H1 (cell line): ENCODE measurements around the gene PARD3. TPM values are rescaled to one million over a fixed set of nuclear protein-coding genes. Genes with fewer than 3 reads are reported as not detected.

Source experiments
- CTCF ChIA-PET: fragments of 300-600 bp; sonication (Branson Sonifier 250); formaldehyde crosslinking; loops from one replicate; lab custom pipeline; 2021; ENCODE audit not compliant: partially characterized antibody; lab: Charles Lee
- POLR2A ChIA-PET: fragments of 300-600 bp; sonication (Branson Sonifier 250); formaldehyde crosslinking; loops from one replicate; lab custom pipeline; 2021; ENCODE audit warnings: inconsistent platforms; ENCODE audit not compliant: partially characterized antibody; lab: Charles Lee
- DNase-seq, 2 experiments: peaks; one replicate each; pipeline versions ENCODE4 v3.0.0 to v3.0.0-alpha.2; 2010 to 2022; ENCODE audit warnings: low spot score in 2 of 2, low read depth in 1 of 2, mixed read lengths in 1 of 2
- FAIRE-seq: peaks from 2 replicates; lab custom pipeline; 2011; peaks lifted over from hg19 to GRCh38; lab: Jason Lieb, UNC
- H2AFZ ChIP-seq: 2 replicates; pipeline ENCODE4 v1.8.1; 2012; ENCODE audit warnings: low read length, inconsistent platforms
- H2AK5ac ChIP-seq: 2 replicates; pipeline ENCODE4 v1.6.1; 2013; ENCODE audit warnings: low read depth, low read length
- H2BK120ac ChIP-seq: replicated peaks from 2 replicates; pipeline ENCODE3; 2013; ENCODE audit warnings: low read depth, low read length, inconsistent platforms
- H2BK12ac ChIP-seq: 2 replicates; pipeline ENCODE4 v1.6.1; 2013; ENCODE audit warnings: low read depth, low read length
- H2BK15ac ChIP-seq: 2 replicates; pipeline ENCODE4 v1.6.1; 2013; ENCODE audit warnings: low read length
- H2BK20ac ChIP-seq: 2 replicates; pipeline ENCODE4 v1.6.1; 2013; ENCODE audit warnings: low read length
- H2BK5ac ChIP-seq: 2 replicates; pipeline ENCODE4 v1.6.1; 2013; ENCODE audit warnings: low read depth, low read length
- H3K14ac ChIP-seq: 2 replicates; pipeline ENCODE4 v1.6.1; 2013; ENCODE audit warnings: inconsistent platforms; ENCODE audit not compliant: insufficient read length
- H3K18ac ChIP-seq: 2 replicates; pipeline ENCODE4 v1.6.1; 2013; ENCODE audit warnings: low read length; ENCODE audit errors: extremely low read depth
- H3K23ac ChIP-seq: 2 replicates; pipeline ENCODE4 v1.6.1; 2013; ENCODE audit warnings: inconsistent platforms; ENCODE audit not compliant: insufficient read length
- H3K23me2 ChIP-seq: 2 replicates; pipeline ENCODE4 v1.6.1; 2013; ENCODE audit warnings: low read depth, low read length
- H3K27ac ChIP-seq: 2 replicates; pipeline ENCODE4 v1.6.1; 2011; ENCODE audit warnings: low read depth, low read length, inconsistent platforms
- H3K27me3 ChIP-seq, 4 experiments: replicated peaks in 1 of 4; 1 replicate in 1 of 4; 2 replicates in 3 of 4; pipeline versions ENCODE4 v1.6.1 to v1.8.1; 2011 to 2013; ENCODE audit warnings: low read length in 3 of 4, mild to moderate bottlenecking in 3 of 4, inconsistent platforms in 2 of 4, mixed read lengths in 2 of 4, moderate library complexity in 1 of 4; ENCODE audit not compliant: control insufficient read depth in 3 of 4, insufficient read depth in 3 of 4; ENCODE audit errors: extremely low read depth in 1 of 4
- H3K36me3 ChIP-seq, 4 experiments: 2 replicates each; pipeline versions ENCODE4 v1.6.1 to v1.8.1; 2011 to 2013; ENCODE audit warnings: mild to moderate bottlenecking in 4 of 4, low read length in 3 of 4, moderate library complexity in 2 of 4, control low read depth in 1 of 4, inconsistent platforms in 1 of 4; ENCODE audit not compliant: insufficient read depth in 4 of 4, control insufficient read depth in 2 of 4
- H3K4ac ChIP-seq: replicated peaks from 2 replicates; pipeline ENCODE3; 2013; ENCODE audit warnings: low read length, low read depth, mixed read lengths, inconsistent platforms; ENCODE audit not compliant: insufficient read length
- H3K4me1 ChIP-seq, 4 experiments: replicated peaks in 1 of 4; 1 replicate in 1 of 4; 2 replicates in 3 of 4; pipeline versions ENCODE4 v1.6.1 to v1.8.1; 2011 to 2013; ENCODE audit warnings: low read length in 3 of 4, inconsistent platforms in 2 of 4, mixed read lengths in 1 of 4; ENCODE audit not compliant: insufficient read depth in 4 of 4, control insufficient read depth in 3 of 4
- H3K4me2 ChIP-seq, 2 experiments: 2 replicates each; pipeline versions ENCODE4 v1.6.1 to v1.8.1; 2011 to 2013; ENCODE audit warnings: low read depth in 2 of 2, low read length in 2 of 2, control low read depth in 1 of 2, inconsistent platforms in 1 of 2, mild to moderate bottlenecking in 1 of 2; ENCODE audit not compliant: insufficient read depth in 1 of 2
- H3K4me3 ChIP-seq, 4 experiments: fragments of 200-600, 300-600 bp in 1 of 4; sonication (generic), shearing (Covaris generic), sonication (Bioruptor Twin) in 1 of 4; 2 replicates each; pipeline versions ENCODE4 v1.5.1 to v1.8.1; 2011 to 2016; ENCODE audit warnings: low read length in 4 of 4, low read depth in 3 of 4, control low read depth in 2 of 4, inconsistent platforms in 2 of 4, mild to moderate bottlenecking in 2 of 4, mixed read lengths in 1 of 4, moderate library complexity in 1 of 4; ENCODE audit not compliant: insufficient read depth in 2 of 4; ENCODE audit errors: extremely low read depth in 1 of 4
- H3K56ac ChIP-seq: replicated peaks from 2 replicates; pipeline ENCODE3; 2013; ENCODE audit warnings: low read depth, mild to moderate bottlenecking, mixed read lengths, low read length, inconsistent platforms; ENCODE audit not compliant: insufficient read length
- H3K79me1 ChIP-seq: 2 replicates; pipeline ENCODE4 v1.6.1; 2013; ENCODE audit warnings: low read depth, low read length, control low read depth
- H3K79me2 ChIP-seq, 2 experiments: 2 replicates each; pipeline versions ENCODE4 v1.6.1 to v1.8.1; 2012 to 2013; ENCODE audit warnings: low read length in 2 of 2, mild to moderate bottlenecking in 2 of 2, inconsistent platforms in 1 of 2; ENCODE audit not compliant: insufficient read depth in 2 of 2, control insufficient read depth in 1 of 2
- H3K9ac ChIP-seq, 4 experiments: replicated peaks in 1 of 4; 1 replicate in 1 of 4; 2 replicates in 3 of 4; pipeline versions ENCODE4 v1.6.1 to v1.8.1; 2011 to 2013; ENCODE audit warnings: low read depth in 3 of 4, low read length in 3 of 4, control low read depth in 2 of 4, mild to moderate bottlenecking in 2 of 4, moderate library complexity in 2 of 4, inconsistent platforms in 1 of 4; ENCODE audit errors: extremely low read depth in 1 of 4
- H3K9me3 ChIP-seq, 2 experiments: 2 replicates each; pipeline versions ENCODE4 v1.6.1 to v1.8.1; 2012 to 2013; ENCODE audit warnings: mild to moderate bottlenecking in 2 of 2, moderate library complexity in 2 of 2, control low read depth in 1 of 2, inconsistent platforms in 1 of 2, low read depth in 1 of 2, low read length in 1 of 2, mixed read lengths in 1 of 2; ENCODE audit not compliant: insufficient read depth in 2 of 2
- H4K20me1 ChIP-seq, 2 experiments: replicated peaks in 1 of 2; 2 replicates each; pipeline versions ENCODE3 to v1.8.1; 2011 to 2013; ENCODE audit warnings: inconsistent platforms in 2 of 2, low read length in 2 of 2, mild to moderate bottlenecking in 1 of 2; ENCODE audit not compliant: insufficient read depth in 2 of 2, control insufficient read depth in 1 of 2
- H4K5ac ChIP-seq: 2 replicates; pipeline ENCODE4 v1.6.1; 2013; ENCODE audit warnings: low read length, low read depth, mixed read lengths, inconsistent platforms; ENCODE audit not compliant: insufficient read length
- H4K8ac ChIP-seq: 2 replicates; pipeline ENCODE4 v1.8.0; 2013; ENCODE audit warnings: mild to moderate bottlenecking, moderate library complexity, low read length, inconsistent platforms; ENCODE audit not compliant: insufficient read depth; ENCODE audit errors: extremely low read depth
- H4K91ac ChIP-seq: replicated peaks from 2 replicates; pipeline ENCODE3; 2013; ENCODE audit warnings: low read length, mixed read lengths, inconsistent platforms; ENCODE audit not compliant: insufficient read length
- BRCA1 ChIP-seq: IDR thresholded peaks from 2 replicates; pipeline ENCODE4 v1.6.1; 2012; ENCODE audit warnings: low read depth, low read length, improper control_type of control experiment
- CTCF ChIP-seq, 3 experiments: IDR thresholded peaks; 1 replicate in 2 of 3; 2 replicates in 1 of 3; pipeline versions ENCODE4 v1.5.1 to v1.6.1; 2011; ENCODE audit warnings: low read length in 3 of 3, mild to moderate bottlenecking in 3 of 3, inconsistent platforms in 2 of 3, low read depth in 1 of 3, moderate library complexity in 1 of 3; ENCODE audit not compliant: insufficient read depth in 1 of 3; ENCODE audit errors: control extremely low read depth in 1 of 3
- EZH2 ChIP-seq: fragments of 200-600 bp; sonication (generic); IDR thresholded peaks from 2 replicates; pipeline ENCODE4 v1.7.1; 2012; ENCODE audit warnings: low read depth, mild to moderate bottlenecking, moderate library complexity, low read length, inconsistent platforms; ENCODE audit not compliant: severe bottlenecking
- FOSL1 ChIP-seq: IDR thresholded peaks from 2 replicates; pipeline ENCODE4 v1.6.1; 2011; ENCODE audit warnings: mild to moderate bottlenecking, low read depth, low read length, moderate library complexity; ENCODE audit not compliant: insufficient read depth
- HDAC6 ChIP-seq: IDR thresholded peaks from one replicate; pipeline ENCODE4 v1.7.1; 2012; ENCODE audit warnings: low read depth, mild to moderate bottlenecking, inconsistent platforms, low read length, moderate library complexity
- KDM1A ChIP-seq: fragments of 200-600, 300-600 bp; sonication (generic); IDR thresholded peaks from 2 replicates; pipeline ENCODE4 v1.7.1; 2016; ENCODE audit warnings: mild to moderate bottlenecking, low read length, borderline replicate concordance
- POLR2A ChIP-seq, 2 experiments: IDR thresholded peaks; 1 replicate in 1 of 2; 2 replicates in 1 of 2; pipeline ENCODE4 v1.6.1; 2011; ENCODE audit warnings: low read depth in 2 of 2, low read length in 2 of 2, mild to moderate bottlenecking in 2 of 2; ENCODE audit errors: control extremely low read depth in 1 of 2
- POU5F1 ChIP-seq: IDR thresholded peaks from 2 replicates; pipeline ENCODE4 v1.6.1; 2011; ENCODE audit warnings: low read depth, mild to moderate bottlenecking, low read length, moderate library complexity
- SP4 ChIP-seq: IDR thresholded peaks from 2 replicates; pipeline ENCODE4 v1.6.1; 2012; ENCODE audit warnings: low read length, inconsistent platforms
- TAF1 ChIP-seq: IDR thresholded peaks from 2 replicates; pipeline ENCODE4 v1.6.1; 2011; ENCODE audit warnings: mild to moderate bottlenecking, low read depth, low read length
- WGBS, 2 experiments: shearing (Covaris generic) in 1 of 2; methylation state at CpG; one replicate each; pipeline versions ENCODE4 v1.1.6 to v1.1.7; 2013 to 2015; ENCODE audit warnings: low lambda C conversion rate in 2 of 2, mixed read lengths in 2 of 2, inconsistent platforms in 1 of 2, low coverage in 1 of 2, missing lambda C conversion rate in 1 of 2; ENCODE audit not compliant: insufficient replicate concordance in 2 of 2, insufficient coverage in 1 of 2, insufficient read length in 1 of 2; ENCODE audit errors: extremely low coverage in 1 of 2, missing lambda C conversion rate in 1 of 2; 5-methylcytosine and 5-hydroxymethylcytosine counted together
- polyA plus RNA-seq, 7 experiments: library from polyadenylated mRNA; depleted of rRNA in 3 of 7; stranded (reverse) in 5 of 7; unstranded in 2 of 7; fragments of >200 nt in 5 of 7; fragments of 200-250 nt in 2 of 7; gene quantifications; 1 replicate in 5 of 7; 2 replicates in 1 of 7; 4 replicates in 1 of 7; pipeline versions ENCODE4 v1.2.1 to v1.2.3, GENCODE V29; 2011 to 2013; ENCODE audit warnings: missing spikeins in 2 of 7, mixed read lengths in 2 of 7
- total RNA-seq: library from RNA; stranded (reverse); fragmentation: NEBNext Ultra II Directional; extraction: Animal tissue kit (Norgen Biotek cat#: 25700); gene quantifications from 2 replicates; pipeline ENCODE4 v1.2.1, GENCODE V29; 2021

The PARD3 gene
- total and polyA plus RNA-seq, 2 of the 8 experiments (the other 6 are each of a cell fraction or from before 2014, with no cell fraction given), result 19.7 to 49.1 TPM

- Histone ChIP-seq H3K18ac (no peak overlapping the region), H2BK20ac (no peak overlapping the region), H2BK15ac (no peak overlapping the region), H3K9me3 (no peaks in the 10 kb centered on the region), H3K27me3 (no peaks in the 10 kb centered on the region), H4K8ac (no peak overlapping the region), H3K23ac (no peak overlapping the region), H3K27ac (no peak overlapping the region), H2BK12ac (no peak overlapping the region), H3K36me3 (no peaks in the 10 kb centered on the region), H3K4me3 (no peak overlapping the region), H4K5ac (no peak overlapping the region), H3K23me2 (no peaks in the 10 kb centered on the region), H2AK5ac (no peak overlapping the region), H4K91ac (no peak overlapping the region), H3K4me2 (no peak overlapping the region), H3K9ac (no peak overlapping the region), H3K79me1 (peaks cover 19% of the 10 kb centered on the region), H3K56ac (no peak overlapping the region), H2BK120ac (no peak overlapping the region), H2AFZ (no peak overlapping the region), H3K4ac (no peak overlapping the region), H2BK5ac (no peak overlapping the region), H3K79me2 (peaks cover 0 to 92% of the 10 kb centered on the region in 2 experiments; a peak in 2 of 4 replicates), H4K20me1 (peaks cover 6 to 8% of the 10 kb centered on the region in 2 experiments), H3K4me1 (peaks cover 3 to 20% (median 8%) of the 10 kb centered on the region in 4 experiments; a peak in 6 of 7 replicates), H3K14ac (no peak overlapping the region)
- 90% methylated on average over 4 of the region's 4 CpGs; no CpG with 5 or more reads in 1 of the 2 experiments for WGBS, 2 experiments
- ChIA-PET POLR2A (no interaction called here), CTCF (interaction anchor here (1.0 kb wide), 1 partner anchor 119 kb away, joined by 4 read pairs; no protein-coding TSS in a partner anchor)
- no peak for DNase-seq
- no peak for FAIRE-seq
- TF ChIP-seq POLR2A (IDR thresholded peaks at IDR 0.05; ENCODE audit: control extremely low read depth in 1 of 2, low read depth in 2 of 2, low read length in 2 of 2) (no peak), TAF1 (no peak), FOSL1 (no peak), CTCF (IDR thresholded peaks at IDR 0.05; ENCODE audit: control extremely low read depth in 1 of 3, insufficient read depth in 1 of 3, low read depth in 1 of 3, low read length in 3 of 3) (no peak), HDAC6 (no peak), POU5F1 (no peak), EZH2 (no peak), KDM1A (no peak), BRCA1 (no peak), SP4 (no peak)
Measured at GRCh38 chr10:34773636-34774630, 41.2 kb downstream of the PARD3 start.
